ENCODE data around the gene RNF168.

GRCh38 chr3:196471551-196471950, 32.0 kb downstream of the RNF168 start:
- TF ChIP-seq POLR2A (IDR thresholded peaks at IDR 0.05; ENCODE audit: extremely low read depth, insufficient read length) (no peak), CTCF (IDR thresholded peaks at IDR 0.05; ENCODE audit: low read depth, low read length) (no peak)
